H1 (cell line): ENCODE measurements around the gene RPL37. TPM values are rescaled to one million over a fixed set of nuclear protein-coding genes. Genes with fewer than 3 reads are reported as not detected.

ENCODE experiments used
- CTCF ChIA-PET: fragments of 300-600 bp; sonication (Branson Sonifier 250); formaldehyde crosslinking; loops from one replicate; lab custom pipeline; 2021; ENCODE audit not compliant: partially characterized antibody; lab: Charles Lee
- POLR2A ChIA-PET: fragments of 300-600 bp; sonication (Branson Sonifier 250); formaldehyde crosslinking; loops from one replicate; lab custom pipeline; 2021; ENCODE audit warnings: inconsistent platforms; ENCODE audit not compliant: partially characterized antibody; lab: Charles Lee
- DNase-seq, 2 experiments: peaks; one replicate each; pipeline versions ENCODE4 v3.0.0 to v3.0.0-alpha.2; 2010 to 2022; ENCODE audit warnings: low spot score in 2 of 2, low read depth in 1 of 2, mixed read lengths in 1 of 2
- FAIRE-seq: peaks from 2 replicates; lab custom pipeline; 2011; peaks lifted over from hg19 to GRCh38; lab: Jason Lieb, UNC
- H2AFZ ChIP-seq: 2 replicates; pipeline ENCODE4 v1.8.1; 2012; ENCODE audit warnings: low read length, inconsistent platforms
- H2AK5ac ChIP-seq: 2 replicates; pipeline ENCODE4 v1.6.1; 2013; ENCODE audit warnings: low read depth, low read length
- H2BK120ac ChIP-seq: replicated peaks from 2 replicates; pipeline ENCODE3; 2013; ENCODE audit warnings: low read depth, low read length, inconsistent platforms
- H2BK12ac ChIP-seq: 2 replicates; pipeline ENCODE4 v1.6.1; 2013; ENCODE audit warnings: low read depth, low read length
- H2BK15ac ChIP-seq: 2 replicates; pipeline ENCODE4 v1.6.1; 2013; ENCODE audit warnings: low read length
- H2BK20ac ChIP-seq: 2 replicates; pipeline ENCODE4 v1.6.1; 2013; ENCODE audit warnings: low read length
- H2BK5ac ChIP-seq: 2 replicates; pipeline ENCODE4 v1.6.1; 2013; ENCODE audit warnings: low read depth, low read length
- H3K14ac ChIP-seq: 2 replicates; pipeline ENCODE4 v1.6.1; 2013; ENCODE audit warnings: inconsistent platforms; ENCODE audit not compliant: insufficient read length
- H3K18ac ChIP-seq: 2 replicates; pipeline ENCODE4 v1.6.1; 2013; ENCODE audit warnings: low read length; ENCODE audit errors: extremely low read depth
- H3K23ac ChIP-seq: 2 replicates; pipeline ENCODE4 v1.6.1; 2013; ENCODE audit warnings: inconsistent platforms; ENCODE audit not compliant: insufficient read length
- H3K23me2 ChIP-seq: 2 replicates; pipeline ENCODE4 v1.6.1; 2013; ENCODE audit warnings: low read depth, low read length
- H3K27ac ChIP-seq: 2 replicates; pipeline ENCODE4 v1.6.1; 2011; ENCODE audit warnings: low read depth, low read length, inconsistent platforms
- H3K27me3 ChIP-seq, 4 experiments: replicated peaks in 1 of 4; 1 replicate in 1 of 4; 2 replicates in 3 of 4; pipeline versions ENCODE4 v1.6.1 to v1.8.1; 2011 to 2013; ENCODE audit warnings: low read length in 3 of 4, mild to moderate bottlenecking in 3 of 4, inconsistent platforms in 2 of 4, mixed read lengths in 2 of 4, moderate library complexity in 1 of 4; ENCODE audit not compliant: control insufficient read depth in 3 of 4, insufficient read depth in 3 of 4; ENCODE audit errors: extremely low read depth in 1 of 4
- H3K36me3 ChIP-seq, 4 experiments: 2 replicates each; pipeline versions ENCODE4 v1.6.1 to v1.8.1; 2011 to 2013; ENCODE audit warnings: mild to moderate bottlenecking in 4 of 4, low read length in 3 of 4, moderate library complexity in 2 of 4, control low read depth in 1 of 4, inconsistent platforms in 1 of 4; ENCODE audit not compliant: insufficient read depth in 4 of 4, control insufficient read depth in 2 of 4
- H3K4ac ChIP-seq: replicated peaks from 2 replicates; pipeline ENCODE3; 2013; ENCODE audit warnings: low read length, low read depth, mixed read lengths, inconsistent platforms; ENCODE audit not compliant: insufficient read length
- H3K4me1 ChIP-seq, 4 experiments: replicated peaks in 1 of 4; 1 replicate in 1 of 4; 2 replicates in 3 of 4; pipeline versions ENCODE4 v1.6.1 to v1.8.1; 2011 to 2013; ENCODE audit warnings: low read length in 3 of 4, inconsistent platforms in 2 of 4, mixed read lengths in 1 of 4; ENCODE audit not compliant: insufficient read depth in 4 of 4, control insufficient read depth in 3 of 4
- H3K4me2 ChIP-seq, 2 experiments: 2 replicates each; pipeline versions ENCODE4 v1.6.1 to v1.8.1; 2011 to 2013; ENCODE audit warnings: low read depth in 2 of 2, low read length in 2 of 2, control low read depth in 1 of 2, inconsistent platforms in 1 of 2, mild to moderate bottlenecking in 1 of 2; ENCODE audit not compliant: insufficient read depth in 1 of 2
- H3K4me3 ChIP-seq, 4 experiments: fragments of 200-600, 300-600 bp in 1 of 4; sonication (generic), shearing (Covaris generic), sonication (Bioruptor Twin) in 1 of 4; 2 replicates each; pipeline versions ENCODE4 v1.5.1 to v1.8.1; 2011 to 2016; ENCODE audit warnings: low read length in 4 of 4, low read depth in 3 of 4, control low read depth in 2 of 4, inconsistent platforms in 2 of 4, mild to moderate bottlenecking in 2 of 4, mixed read lengths in 1 of 4, moderate library complexity in 1 of 4; ENCODE audit not compliant: insufficient read depth in 2 of 4; ENCODE audit errors: extremely low read depth in 1 of 4
- H3K56ac ChIP-seq: replicated peaks from 2 replicates; pipeline ENCODE3; 2013; ENCODE audit warnings: low read depth, mild to moderate bottlenecking, mixed read lengths, low read length, inconsistent platforms; ENCODE audit not compliant: insufficient read length
- H3K79me1 ChIP-seq: 2 replicates; pipeline ENCODE4 v1.6.1; 2013; ENCODE audit warnings: low read depth, low read length, control low read depth
- H3K79me2 ChIP-seq, 2 experiments: 2 replicates each; pipeline versions ENCODE4 v1.6.1 to v1.8.1; 2012 to 2013; ENCODE audit warnings: low read length in 2 of 2, mild to moderate bottlenecking in 2 of 2, inconsistent platforms in 1 of 2; ENCODE audit not compliant: insufficient read depth in 2 of 2, control insufficient read depth in 1 of 2
- H3K9ac ChIP-seq, 4 experiments: replicated peaks in 1 of 4; 1 replicate in 1 of 4; 2 replicates in 3 of 4; pipeline versions ENCODE4 v1.6.1 to v1.8.1; 2011 to 2013; ENCODE audit warnings: low read depth in 3 of 4, low read length in 3 of 4, control low read depth in 2 of 4, mild to moderate bottlenecking in 2 of 4, moderate library complexity in 2 of 4, inconsistent platforms in 1 of 4; ENCODE audit errors: extremely low read depth in 1 of 4
- H3K9me3 ChIP-seq, 2 experiments: 2 replicates each; pipeline versions ENCODE4 v1.6.1 to v1.8.1; 2012 to 2013; ENCODE audit warnings: mild to moderate bottlenecking in 2 of 2, moderate library complexity in 2 of 2, control low read depth in 1 of 2, inconsistent platforms in 1 of 2, low read depth in 1 of 2, low read length in 1 of 2, mixed read lengths in 1 of 2; ENCODE audit not compliant: insufficient read depth in 2 of 2
- H4K20me1 ChIP-seq, 2 experiments: replicated peaks in 1 of 2; 2 replicates each; pipeline versions ENCODE3 to v1.8.1; 2011 to 2013; ENCODE audit warnings: inconsistent platforms in 2 of 2, low read length in 2 of 2, mild to moderate bottlenecking in 1 of 2; ENCODE audit not compliant: insufficient read depth in 2 of 2, control insufficient read depth in 1 of 2
- H4K5ac ChIP-seq: 2 replicates; pipeline ENCODE4 v1.6.1; 2013; ENCODE audit warnings: low read length, low read depth, mixed read lengths, inconsistent platforms; ENCODE audit not compliant: insufficient read length
- H4K8ac ChIP-seq: 2 replicates; pipeline ENCODE4 v1.8.0; 2013; ENCODE audit warnings: mild to moderate bottlenecking, moderate library complexity, low read length, inconsistent platforms; ENCODE audit not compliant: insufficient read depth; ENCODE audit errors: extremely low read depth
- H4K91ac ChIP-seq: replicated peaks from 2 replicates; pipeline ENCODE3; 2013; ENCODE audit warnings: low read length, mixed read lengths, inconsistent platforms; ENCODE audit not compliant: insufficient read length
- KDM4A ChIP-seq: IDR thresholded peaks from one replicate; pipeline ENCODE4 v1.7.1; 2012; ENCODE audit warnings: low read depth, mild to moderate bottlenecking, moderate library complexity, low read length, inconsistent platforms; ENCODE audit not compliant: severe bottlenecking
- RNF2 ChIP-seq: fragments of 200-900, 300-1000 bp; sonication (generic); IDR thresholded peaks from 2 replicates; pipeline ENCODE4 v1.7.1; 2016; ENCODE audit warnings: borderline replicate concordance, low read depth, mild to moderate bottlenecking, antibody characterized with exemption, low read length; ENCODE audit not compliant: poor library complexity, severe bottlenecking; ENCODE audit errors: missing control alignments
- SAP30 ChIP-seq: fragments of 300-600 bp; sonication (generic); IDR thresholded peaks from 2 replicates; pipeline ENCODE4 v1.7.1; 2012; ENCODE audit warnings: low read length, moderate library complexity, mild to moderate bottlenecking, inconsistent platforms; ENCODE audit not compliant: insufficient read depth, insufficient replicate concordance
- SIRT6 ChIP-seq: IDR thresholded peaks from one replicate; pipeline ENCODE4 v1.7.1; 2012; ENCODE audit warnings: low read length, inconsistent platforms
- TBP ChIP-seq: IDR thresholded peaks from 2 replicates; pipeline ENCODE4 v1.6.1; 2011; ENCODE audit warnings: low read depth, low read length, improper control_type of control experiment
- WGBS, 2 experiments: shearing (Covaris generic) in 1 of 2; methylation state at CpG; one replicate each; pipeline versions ENCODE4 v1.1.6 to v1.1.7; 2013 to 2015; ENCODE audit warnings: low lambda C conversion rate in 2 of 2, mixed read lengths in 2 of 2, inconsistent platforms in 1 of 2, low coverage in 1 of 2, missing lambda C conversion rate in 1 of 2; ENCODE audit not compliant: insufficient replicate concordance in 2 of 2, insufficient coverage in 1 of 2, insufficient read length in 1 of 2; ENCODE audit errors: extremely low coverage in 1 of 2, missing lambda C conversion rate in 1 of 2; 5-methylcytosine and 5-hydroxymethylcytosine counted together
- polyA plus RNA-seq, 7 experiments: library from polyadenylated mRNA; depleted of rRNA in 3 of 7; stranded (reverse) in 5 of 7; unstranded in 2 of 7; fragments of >200 nt in 5 of 7; fragments of 200-250 nt in 2 of 7; gene quantifications; 1 replicate in 5 of 7; 2 replicates in 1 of 7; 4 replicates in 1 of 7; pipeline versions ENCODE4 v1.2.1 to v1.2.3, GENCODE V29; 2011 to 2013; ENCODE audit warnings: missing spikeins in 2 of 7, mixed read lengths in 2 of 7
- total RNA-seq: library from RNA; stranded (reverse); fragmentation: NEBNext Ultra II Directional; extraction: Animal tissue kit (Norgen Biotek cat#: 25700); gene quantifications from 2 replicates; pipeline ENCODE4 v1.2.1, GENCODE V29; 2021

RPL37 gene
- total and polyA plus RNA-seq, 2 of the 8 experiments (the other 6 are each of a cell fraction or from before 2014, with no cell fraction given) = 467 to 1,534 TPM

DNA sequence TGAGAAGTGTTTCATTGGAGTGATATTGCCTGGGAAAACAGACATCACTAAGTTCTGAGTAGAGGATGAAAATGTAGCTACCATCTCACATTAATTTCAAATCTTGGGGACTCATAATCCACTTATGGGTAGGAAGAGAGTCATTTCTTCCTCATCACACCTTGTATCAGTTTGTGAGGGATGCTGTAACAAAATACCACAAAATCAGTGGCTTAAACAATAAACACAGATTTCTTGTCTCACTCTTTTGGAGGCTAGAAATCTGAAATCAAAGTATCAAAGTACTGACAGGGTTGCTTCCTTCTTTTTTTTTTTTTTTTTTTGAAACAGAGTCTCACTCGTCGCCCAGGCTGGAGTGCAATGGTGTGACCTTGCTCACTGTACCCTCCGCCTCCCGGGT lies 9.5 kb upstream of the RPL37 start:
- Histone ChIP-seq H3K14ac (no peak overlapping the region), H3K79me1 (no peaks in the 10 kb centered on the region), H4K91ac (no peak overlapping the region), H2AK5ac (no peak overlapping the region), H3K18ac (no peak overlapping the region), H3K4me3 (no peak overlapping the region), H2AFZ (no peak overlapping the region), H2BK120ac (no peak overlapping the region), H4K5ac (no peak overlapping the region), H4K8ac (no peak overlapping the region), H2BK20ac (no peak overlapping the region), H3K9ac (no peak overlapping the region), H3K27me3 (no peaks in the 10 kb centered on the region), H2BK5ac (no peak overlapping the region), H3K56ac (no peak overlapping the region), H3K27ac (no peak overlapping the region), H3K36me3 (no peaks in the 10 kb centered on the region), H3K4ac (no peak overlapping the region), H3K23me2 (no peaks in the 10 kb centered on the region; the same call in 1 of the 2 replicates), H4K20me1 (no peaks in the 10 kb centered on the region), H3K4me1 (no peaks in the 10 kb centered on the region), H2BK15ac (no peak overlapping the region), H3K9me3 (no peaks in the 10 kb centered on the region), H3K79me2 (no peaks in the 10 kb centered on the region), H3K23ac (no peak overlapping the region), H2BK12ac (no peak overlapping the region), H3K4me2 (no peak overlapping the region)
- POLR2A ChIA-PET = interaction anchor here (15.5 kb wide), 1 partner anchor 15 kb away, joined by 257 read pairs; the partner anchor contains the start of gene RPL37
- CTCF ChIA-PET = interaction anchor here (1.7 kb wide), 1 partner anchor 60 kb away, joined by 3 read pairs; no protein-coding TSS in a partner anchor
- WGBS, 2 experiments = 96% methylated on average over 4 of the region's 4 CpGs; no CpG with 5 or more reads in 1 of the 2 experiments
- no peak for FAIRE-seq
- TF ChIP-seq TBP = no peak
- no peak for TF ChIP-seq SAP30
- no peak for TF ChIP-seq KDM4A
- no peak for TF ChIP-seq RNF2
- TF ChIP-seq SIRT6 = no peak
- DNase-seq = no peak
